SKM-1 treated with dmso at 0.1 percent for 144 hours (cell line): ENCODE data around the gene POLR3K.
"Not testable (repeated sequence)": the region's sequence is repeated elsewhere in the genome, so short reads cannot be mapped to it uniquely, and the experiment has no call there.

ENCODE experiments used
- DNase-seq: peaks from one replicate; lab custom pipeline; 2025; ENCODE audit not compliant: unreplicated experiment; lab: John Stamatoyannopoulos, UW

POLR3K gene

GRCh38 chr16:24151-24550 is 29.3 kb downstream of the POLR3K start:
- not testable (repeated sequence) for DNase-seq

GRCh38 chr16:20886-21285 is 32.5 kb downstream of the POLR3K start:
- DNase-seq, result not testable (repeated sequence)

GRCh38 chr16:17062-17765 is 36.2 kb downstream of the POLR3K start:
- not testable (repeated sequence) for DNase-seq

- peak; percentile 68 for DNase-seq
Observed at GRCh38 chr16:10772-11171, 42.6 kb downstream of the POLR3K start.

- no peak for DNase-seq
Observed at GRCh38 chr16:9903-10665, 43.3 kb downstream of the POLR3K start.
